HCT116 (cell line): ENCODE data around the gene CFAP61. TPM values are rescaled to one million over a fixed set of nuclear protein-coding genes. Genes with fewer than 3 reads are reported as not detected.

Experiments used
- ATAC-seq: fragments of 200-7000 bp; cut with Tn5 transposase; 2 replicates; pipeline ENCODE4 v1.9.1; 2020; ENCODE audit warnings: mild to moderate bottlenecking, moderate library complexity
- BruUV-seq: library from RNA; stranded (reverse); fragments of 400-500 nt; replicated peaks from 2 replicates; lab custom pipeline; 2021; lab: Mats Ljungman, UMichigan
- CTCF ChIA-PET: fragments of 300-600 bp; sonication (Branson Sonifier 250); formaldehyde crosslinking; loops from one replicate; lab custom pipeline; 2021; ENCODE audit warnings: antibody characterized with exemption; lab: Charles Lee
- POLR2A ChIA-PET: fragments of 300-600, 350-600 bp; sonication (Branson Sonifier 250); formaldehyde crosslinking; loops from one replicate; lab custom pipeline; 2021; ENCODE audit warnings: antibody characterized with exemption; lab: Charles Lee
- RAD21 ChIA-PET, 2 experiments: fragments of 300-600 bp; sonication (Branson Sonifier 250); formaldehyde crosslinking; loops; one replicate each; lab custom pipeline; 2023; ENCODE audit warnings: low total read pairs in 2 of 2; ENCODE audit not compliant: uncharacterized antibody in 2 of 2, unreplicated experiment in 2 of 2, low non-redundant PET in 1 of 2; lab: Charles Lee
- DNase-seq: peaks from one replicate; pipeline ENCODE4 v3.0.0-alpha.2; 2010; ENCODE audit warnings: low read depth, low spot score
- H2AFZ ChIP-seq: fragments of 200-600 bp; shearing (Covaris generic), sonication (generic); 2 replicates; pipeline ENCODE4 v1.6.1; 2017; ENCODE audit warnings: low read depth, mixed run types, mixed read lengths, antibody characterized with exemption, low read length; ENCODE audit not compliant: poor library complexity, severe bottlenecking
- H3K27ac ChIP-seq: 2 replicates; pipeline ENCODE4 v1.5.1; 2012; ENCODE audit warnings: low read depth, low read length
- H3K27me3 ChIP-seq: fragments of 200-600 bp; sonication (generic); 2 replicates; pipeline ENCODE4 v1.6.1; 2016; ENCODE audit warnings: mixed run types, low read length, mixed read lengths; ENCODE audit not compliant: insufficient read depth
- H3K36me3 ChIP-seq, 2 experiments: fragments of 200-500 bp in 1 of 2; fragments of 200-600 bp in 1 of 2; sonication (Bioruptor generic) in 1 of 2; sonication (generic) in 1 of 2; 2 replicates each; pipeline versions ENCODE4 v1.5.1 to v1.6.1; 2014 to 2016; ENCODE audit warnings: low read length in 2 of 2, inconsistent platforms in 1 of 2, mixed read lengths in 1 of 2, mixed run types in 1 of 2; ENCODE audit not compliant: insufficient read depth in 2 of 2, control insufficient read depth in 1 of 2
- H3K4me1 ChIP-seq, 2 experiments: fragments of 200-600 bp in 1 of 2; sonication (generic) in 1 of 2; 2 replicates each; pipeline versions ENCODE4 v1.5.1 to v1.6.1; 2012 to 2017; ENCODE audit warnings: low read length in 2 of 2, inconsistent platforms in 1 of 2, mild to moderate bottlenecking in 1 of 2, mixed read lengths in 1 of 2, mixed run types in 1 of 2, moderate library complexity in 1 of 2; ENCODE audit not compliant: insufficient read depth in 2 of 2, control insufficient read depth in 1 of 2
- H3K4me2 ChIP-seq: fragments of 200-600 bp; sonication (generic); 2 replicates; pipeline ENCODE4 v1.6.1; 2017; ENCODE audit warnings: mixed run types, low read length, mixed read lengths
- H3K4me3 ChIP-seq, 2 experiments: fragments of 200-600 bp in 1 of 2; sonication (generic) in 1 of 2; replicated peaks in 1 of 2; 2 replicates each; pipeline ENCODE4 v1.5.1; 2011 to 2016; ENCODE audit warnings: low read length in 2 of 2, control low read depth in 1 of 2, low read depth in 1 of 2, mild to moderate bottlenecking in 1 of 2, mixed read lengths in 1 of 2, mixed run types in 1 of 2
- H3K79me2 ChIP-seq: fragments of 200-600 bp; sonication (generic); 2 replicates; pipeline ENCODE4 v1.6.1; 2017; ENCODE audit warnings: mild to moderate bottlenecking, mixed run types, low read length, moderate library complexity, mixed read lengths; ENCODE audit not compliant: insufficient read depth
- H3K9ac ChIP-seq: fragments of 200-600 bp; sonication (generic); 2 replicates; pipeline ENCODE4 v1.6.1; 2016; ENCODE audit warnings: low read length, mixed read lengths
- H3K9me2 ChIP-seq: fragments of 200-600 bp; sonication (generic), shearing (Covaris generic); 2 replicates; pipeline ENCODE4 v1.6.1; 2017; ENCODE audit warnings: mixed run types, mild to moderate bottlenecking, moderate library complexity; ENCODE audit not compliant: insufficient read depth
- H3K9me3 ChIP-seq, 2 experiments: fragments of 200-500 bp in 1 of 2; fragments of 200-600 bp in 1 of 2; sonication (Bioruptor generic) in 1 of 2; sonication (generic) in 1 of 2; 2 replicates each; pipeline ENCODE4 v1.6.1; 2014 to 2017; ENCODE audit warnings: low read length in 2 of 2, mixed read lengths in 2 of 2, inconsistent platforms in 1 of 2, low read depth in 1 of 2, mild to moderate bottlenecking in 1 of 2, mixed run types in 1 of 2, moderate library complexity in 1 of 2; ENCODE audit not compliant: control insufficient read depth in 1 of 2, insufficient read depth in 1 of 2
- H4K20me1 ChIP-seq: fragments of 200-600 bp; sonication (generic), shearing (Covaris generic); 2 replicates; pipeline ENCODE4 v1.6.1; 2017; ENCODE audit warnings: mixed run types, mild to moderate bottlenecking, moderate library complexity; ENCODE audit not compliant: insufficient read depth
- CEBPB ChIP-seq: IDR thresholded peaks from 2 replicates; pipeline ENCODE4 v1.6.1; 2012; ENCODE audit warnings: low read depth
- EGR1 ChIP-seq: IDR thresholded peaks from 2 replicates; pipeline ENCODE4 v1.6.1; 2012; ENCODE audit warnings: low read depth
- ELF1 ChIP-seq: IDR thresholded peaks from 2 replicates; pipeline ENCODE4 v1.6.1; 2012; ENCODE audit warnings: low read depth, borderline replicate concordance
- EZH2phosphoT487 ChIP-seq: fragments of 200-600 bp; IDR thresholded peaks from 2 replicates; pipeline ENCODE4 v1.6.1; 2018; ENCODE audit warnings: antibody characterized with exemption, borderline replicate concordance
- FOSL1 ChIP-seq: IDR thresholded peaks from 2 replicates; pipeline ENCODE4 v1.6.1; 2012; ENCODE audit warnings: low read depth
- POLR2AphosphoS5 ChIP-seq: IDR thresholded peaks from 2 replicates; pipeline ENCODE4 v1.6.1; 2011; ENCODE audit warnings: mild to moderate bottlenecking, low read depth, low read length, moderate library complexity
- RAD21 ChIP-seq: IDR thresholded peaks from 2 replicates; pipeline ENCODE4 v1.6.1; 2012; ENCODE audit warnings: low read depth, mild to moderate bottlenecking
- SP1 ChIP-seq: IDR thresholded peaks from 2 replicates; pipeline ENCODE4 v1.6.1; 2012; ENCODE audit warnings: low read depth
- SRF ChIP-seq: IDR thresholded peaks from 2 replicates; pipeline ENCODE4 v1.6.1; 2012; ENCODE audit warnings: low read depth
- TCF7L2 ChIP-seq: IDR thresholded peaks from 2 replicates; pipeline ENCODE4 v1.7.0; 2011; ENCODE audit warnings: borderline replicate concordance, inconsistent platforms; ENCODE audit not compliant: insufficient read depth, insufficient read length; ENCODE audit errors: extremely low read depth
- ZFX ChIP-seq: fragments of 450-650 bp; IDR thresholded peaks from 2 replicates; pipeline ENCODE4 v1.6.1; 2017
- intact Hi-C: fragments of 100-400 bp; cut with micrococcal nuclease; formaldehyde crosslinking; loops from 2 replicates; pipeline ENCODE4 v1.10.0; 2022
- total RNA-seq: library from RNA; stranded (reverse); gene quantifications from one replicate; pipeline ENCODE4 v1.2.1, GENCODE V29; 2021; ENCODE audit not compliant: unreplicated experiment
- TF ChIP-seq, protein P1 (sequence below): IDR thresholded peaks from 2 replicates; pipeline ENCODE4 v1.6.1; 2012; ENCODE audit warnings: low read depth
- TF ChIP-seq, protein P2 (sequence below), 3 experiments: fragments of 200-600 bp in 1 of 3; sonication (generic) in 1 of 3; IDR thresholded peaks in 2 of 3; conservative IDR thresholded peaks in 1 of 3; 2 replicates each; pipeline ENCODE4 v1.5.1; 2012 to 2017; ENCODE audit warnings: low read depth in 2 of 3, low read length in 2 of 3, antibody characterized with exemption in 1 of 3, borderline replicate concordance in 1 of 3, control low read depth in 1 of 3, mild to moderate bottlenecking in 1 of 3, mixed read lengths in 1 of 3, mixed run types in 1 of 3, moderate library complexity in 1 of 3; ENCODE audit not compliant: insufficient read depth in 1 of 3
- TF ChIP-seq, protein P3 (sequence below): IDR thresholded peaks from 2 replicates; pipeline ENCODE4 v1.6.1; 2012
- TF ChIP-seq, protein P4 (sequence below): IDR thresholded peaks from 2 replicates; pipeline ENCODE4 v1.6.1; 2011; ENCODE audit warnings: mild to moderate bottlenecking, low read length, moderate library complexity; ENCODE audit not compliant: insufficient replicate concordance; ENCODE audit errors: extremely low read depth

Gene CFAP61
- total RNA-seq, 1 experiment from 2014 or later, result 1.7 TPM

DNA sequence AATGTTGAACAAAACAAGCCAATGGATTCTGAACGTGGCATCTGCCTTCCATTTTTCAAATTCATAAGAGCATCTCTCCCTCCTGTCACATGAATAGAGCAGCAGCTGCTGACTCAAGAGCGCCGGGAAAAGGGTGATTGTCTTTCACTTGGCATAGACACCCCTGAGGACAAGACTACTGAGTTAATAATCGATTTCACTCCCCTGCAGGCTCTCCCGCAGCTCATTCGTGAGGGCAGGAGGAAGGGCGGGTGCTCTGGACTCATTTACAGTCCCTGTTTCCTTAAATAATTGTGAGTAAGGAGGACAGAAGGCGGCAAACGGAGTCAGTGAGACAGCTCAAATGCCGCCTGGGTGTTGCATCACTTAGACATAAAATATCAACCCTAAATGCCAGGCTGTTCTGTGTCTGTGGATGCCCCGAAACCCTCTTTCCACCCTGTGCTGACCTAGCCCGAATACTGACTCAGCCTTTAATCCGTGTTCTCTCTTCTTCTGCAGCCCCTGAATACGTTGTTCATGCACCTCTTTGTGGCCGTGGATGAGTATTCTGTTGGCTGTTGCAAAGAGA, 21.6 kb downstream of the CFAP61 start:
- no peak overlapping the region for H3K27ac ChIP-seq
- no peaks in the 10 kb centered on the region for H4K20me1 ChIP-seq
- DNase-seq, result no peak
- POLR2A ChIA-PET, result no interaction called here
- H2AFZ ChIP-seq, result no peak overlapping the region
- no peaks in the 10 kb centered on the region for H3K36me3 ChIP-seq
- no peaks in the 10 kb centered on the region for H3K4me1 ChIP-seq
- no peaks in the 10 kb centered on the region for H3K9me2 ChIP-seq
- no peak overlapping the region for H3K9ac ChIP-seq
- CTCF ChIA-PET, result no interaction called here
- no peaks in the 10 kb centered on the region for H3K9me3 ChIP-seq
- H3K4me3 ChIP-seq, result no peak overlapping the region
- no TSS peak for BruUV-seq
- H3K79me2 ChIP-seq, result no peaks in the 10 kb centered on the region
- no peak overlapping the region for H3K4me2 ChIP-seq
- TF ChIP-seq, protein P1, sequence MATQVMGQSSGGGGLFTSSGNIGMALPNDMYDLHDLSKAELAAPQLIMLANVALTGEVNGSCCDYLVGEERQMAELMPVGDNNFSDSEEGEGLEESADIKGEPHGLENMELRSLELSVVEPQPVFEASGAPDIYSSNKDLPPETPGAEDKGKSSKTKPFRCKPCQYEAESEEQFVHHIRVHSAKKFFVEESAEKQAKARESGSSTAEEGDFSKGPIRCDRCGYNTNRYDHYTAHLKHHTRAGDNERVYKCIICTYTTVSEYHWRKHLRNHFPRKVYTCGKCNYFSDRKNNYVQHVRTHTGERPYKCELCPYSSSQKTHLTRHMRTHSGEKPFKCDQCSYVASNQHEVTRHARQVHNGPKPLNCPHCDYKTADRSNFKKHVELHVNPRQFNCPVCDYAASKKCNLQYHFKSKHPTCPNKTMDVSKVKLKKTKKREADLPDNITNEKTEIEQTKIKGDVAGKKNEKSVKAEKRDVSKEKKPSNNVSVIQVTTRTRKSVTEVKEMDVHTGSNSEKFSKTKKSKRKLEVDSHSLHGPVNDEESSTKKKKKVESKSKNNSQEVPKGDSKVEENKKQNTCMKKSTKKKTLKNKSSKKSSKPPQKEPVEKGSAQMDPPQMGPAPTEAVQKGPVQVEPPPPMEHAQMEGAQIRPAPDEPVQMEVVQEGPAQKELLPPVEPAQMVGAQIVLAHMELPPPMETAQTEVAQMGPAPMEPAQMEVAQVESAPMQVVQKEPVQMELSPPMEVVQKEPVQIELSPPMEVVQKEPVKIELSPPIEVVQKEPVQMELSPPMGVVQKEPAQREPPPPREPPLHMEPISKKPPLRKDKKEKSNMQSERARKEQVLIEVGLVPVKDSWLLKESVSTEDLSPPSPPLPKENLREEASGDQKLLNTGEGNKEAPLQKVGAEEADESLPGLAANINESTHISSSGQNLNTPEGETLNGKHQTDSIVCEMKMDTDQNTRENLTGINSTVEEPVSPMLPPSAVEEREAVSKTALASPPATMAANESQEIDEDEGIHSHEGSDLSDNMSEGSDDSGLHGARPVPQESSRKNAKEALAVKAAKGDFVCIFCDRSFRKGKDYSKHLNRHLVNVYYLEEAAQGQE, result no peak
- TF ChIP-seq TCF7L2 (no peak), EZH2phosphoT487 (no peak), ZFX (no peak), SRF (no peak), EGR1 (no peak), RAD21 (no peak), POLR2AphosphoS5 (no peak), CEBPB (no peak), ELF1 (no peak), SP1 (no peak), FOSL1 (no peak)
- TF ChIP-seq, protein P2, sequence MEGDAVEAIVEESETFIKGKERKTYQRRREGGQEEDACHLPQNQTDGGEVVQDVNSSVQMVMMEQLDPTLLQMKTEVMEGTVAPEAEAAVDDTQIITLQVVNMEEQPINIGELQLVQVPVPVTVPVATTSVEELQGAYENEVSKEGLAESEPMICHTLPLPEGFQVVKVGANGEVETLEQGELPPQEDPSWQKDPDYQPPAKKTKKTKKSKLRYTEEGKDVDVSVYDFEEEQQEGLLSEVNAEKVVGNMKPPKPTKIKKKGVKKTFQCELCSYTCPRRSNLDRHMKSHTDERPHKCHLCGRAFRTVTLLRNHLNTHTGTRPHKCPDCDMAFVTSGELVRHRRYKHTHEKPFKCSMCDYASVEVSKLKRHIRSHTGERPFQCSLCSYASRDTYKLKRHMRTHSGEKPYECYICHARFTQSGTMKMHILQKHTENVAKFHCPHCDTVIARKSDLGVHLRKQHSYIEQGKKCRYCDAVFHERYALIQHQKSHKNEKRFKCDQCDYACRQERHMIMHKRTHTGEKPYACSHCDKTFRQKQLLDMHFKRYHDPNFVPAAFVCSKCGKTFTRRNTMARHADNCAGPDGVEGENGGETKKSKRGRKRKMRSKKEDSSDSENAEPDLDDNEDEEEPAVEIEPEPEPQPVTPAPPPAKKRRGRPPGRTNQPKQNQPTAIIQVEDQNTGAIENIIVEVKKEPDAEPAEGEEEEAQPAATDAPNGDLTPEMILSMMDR (IDR thresholded peaks at IDR 0.05 in 2 of 3, conservative IDR thresholded peaks at IDR 0.05 in 1 of 3; ENCODE audit: borderline replicate concordance in 1 of 3, insufficient read depth in 1 of 3, low read depth in 2 of 3, low read length in 2 of 3), result no peak
- TF ChIP-seq, protein P3, sequence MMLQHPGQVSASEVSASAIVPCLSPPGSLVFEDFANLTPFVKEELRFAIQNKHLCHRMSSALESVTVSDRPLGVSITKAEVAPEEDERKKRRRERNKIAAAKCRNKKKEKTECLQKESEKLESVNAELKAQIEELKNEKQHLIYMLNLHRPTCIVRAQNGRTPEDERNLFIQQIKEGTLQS, result no peak
- TF ChIP-seq, protein P4, sequence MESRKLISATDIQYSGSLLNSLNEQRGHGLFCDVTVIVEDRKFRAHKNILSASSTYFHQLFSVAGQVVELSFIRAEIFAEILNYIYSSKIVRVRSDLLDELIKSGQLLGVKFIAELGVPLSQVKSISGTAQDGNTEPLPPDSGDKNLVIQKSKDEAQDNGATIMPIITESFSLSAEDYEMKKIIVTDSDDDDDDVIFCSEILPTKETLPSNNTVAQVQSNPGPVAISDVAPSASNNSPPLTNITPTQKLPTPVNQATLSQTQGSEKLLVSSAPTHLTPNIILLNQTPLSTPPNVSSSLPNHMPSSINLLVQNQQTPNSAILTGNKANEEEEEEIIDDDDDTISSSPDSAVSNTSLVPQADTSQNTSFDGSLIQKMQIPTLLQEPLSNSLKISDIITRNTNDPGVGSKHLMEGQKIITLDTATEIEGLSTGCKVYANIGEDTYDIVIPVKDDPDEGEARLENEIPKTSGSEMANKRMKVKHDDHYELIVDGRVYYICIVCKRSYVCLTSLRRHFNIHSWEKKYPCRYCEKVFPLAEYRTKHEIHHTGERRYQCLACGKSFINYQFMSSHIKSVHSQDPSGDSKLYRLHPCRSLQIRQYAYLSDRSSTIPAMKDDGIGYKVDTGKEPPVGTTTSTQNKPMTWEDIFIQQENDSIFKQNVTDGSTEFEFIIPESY, result no peak
- ATAC-seq, result no peak
- H3K27me3 ChIP-seq, result no peaks in the 10 kb centered on the region
- RAD21 ChIA-PET, result no interaction called here
- intact Hi-C loops, result no loop called here
